ENCODE results near the gene ADGRL1. TPM values are rescaled to one million over a fixed set of nuclear protein-coding genes. Genes with fewer than 3 reads are reported as not detected.

ADGRL1 gene
- total RNA-seq, 3 donors from 2014 or later = 29.2 to 54.6 (median 35.8) TPM

- no peaks in the 10 kb centered on the region for H3K9me3 ChIP-seq
- no peak overlapping the region for H3K4me3 ChIP-seq
- ATAC-seq = no peak
- H3K4me1 ChIP-seq (ENCODE audit: low read depth) = peaks cover 5% of the 10 kb centered on the region
- TF ChIP-seq CTCF (IDR thresholded peaks at IDR 0.05) = no peak
- intact Hi-C loops (cut with DNase I, micrococcal nuclease) = no loop called here
- H3K36me3 ChIP-seq (ENCODE audit: low read depth) = no peaks in the 10 kb centered on the region
- no peak for DNase-seq
Measured at GRCh38 chr19:14142262-14143190, 63.4 kb downstream of the ADGRL1 start.

GRCh38 chr19:14141041-14141440 lies 64.9 kb downstream of the ADGRL1 start:
- intact Hi-C loops (cut with DNase I, micrococcal nuclease) = no loop called here
- Histone ChIP-seq H3K9me3 (no peaks in the 10 kb centered on the region), H3K4me1 (ENCODE audit: low read depth) (peaks cover 10% of the 10 kb centered on the region), H3K4me3 (no peak overlapping the region), H3K36me3 (ENCODE audit: low read depth) (no peaks in the 10 kb centered on the region)
- DNase-seq = no peak
- TF ChIP-seq CTCF (IDR thresholded peaks at IDR 0.05) = no peak
- no peak for ATAC-seq

- intact Hi-C loops (cut with DNase I, micrococcal nuclease) = no loop called here
Measured at GRCh38 chr19:14139944-14140343, 66.0 kb downstream of the ADGRL1 start.

GRCh38 chr19:14138576-14139265 lies 67.2 kb downstream of the ADGRL1 start:
- Histone ChIP-seq H3K4me3 (no peak overlapping the region), H3K9me3 (no peaks in the 10 kb centered on the region), H3K36me3 (ENCODE audit: low read depth) (no peaks in the 10 kb centered on the region), H3K4me1 (ENCODE audit: low read depth) (peaks cover 16% of the 10 kb centered on the region)
- DNase-seq = no peak
- no peak for ATAC-seq
- intact Hi-C loops (cut with DNase I, micrococcal nuclease) = no loop called here
- no peak for TF ChIP-seq CTCF (IDR thresholded peaks at IDR 0.05)

More at GRCh38 chr19:14139944-14140343, 66.0 kb downstream of the ADGRL1 start:
- no peak for ATAC-seq
- no peak for TF ChIP-seq CTCF (IDR thresholded peaks at IDR 0.05)
- Histone ChIP-seq H3K4me3 (no peak overlapping the region), H3K9me3 (no peaks in the 10 kb centered on the region), H3K4me1 (ENCODE audit: low read depth) (peaks cover 16% of the 10 kb centered on the region), H3K36me3 (ENCODE audit: low read depth) (no peaks in the 10 kb centered on the region)
- no peak for DNase-seq

- Histone ChIP-seq H3K36me3 (ENCODE audit: low read depth) (no peaks in the 10 kb centered on the region), H3K9me3 (no peaks in the 10 kb centered on the region), H3K4me1 (ENCODE audit: low read depth) (peaks cover 16% of the 10 kb centered on the region), H3K4me3 (peak within 1 kb of the TSS; percentile 40)
- TF ChIP-seq CTCF (IDR thresholded peaks at IDR 0.05) = peak; percentile 93
- intact Hi-C loops (cut with DNase I, micrococcal nuclease) = no loop called here
- ATAC-seq = peak; percentile 92
- DNase-seq = peak; percentile 97 to 99 (median 99)
Measured at GRCh38 chr19:14136509-14137281, 69.3 kb downstream of the ADGRL1 start, which contains the start of gene ASF1B. TSS of gene ASF1B (minus strand) at chr19:14136589. CDS start at chr19:14136456, 133 bp downstream.

Data from mucosa of descending colon (tissue), 3 donors.